Measurements from ENCODE around the gene LRRC7.

Gene LRRC7

DNA sequence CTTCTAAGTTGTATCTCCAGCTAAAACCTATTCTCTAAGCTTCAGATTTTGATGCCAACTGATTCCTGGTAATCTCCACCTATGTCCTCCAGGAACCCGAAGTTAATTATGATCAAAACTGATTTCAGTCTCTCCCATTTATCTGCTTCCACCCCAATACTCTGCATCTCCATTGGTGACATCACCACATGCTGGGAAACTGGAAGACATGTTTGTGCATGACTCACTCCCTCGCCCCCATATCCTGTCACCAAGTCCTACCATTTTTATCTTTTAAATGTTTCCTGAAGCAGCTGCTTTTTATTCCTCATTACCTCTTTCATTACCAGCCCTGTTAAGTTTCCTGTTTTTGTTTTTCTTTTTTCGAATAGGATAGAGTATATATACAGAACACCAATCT lies 409.2 kb downstream of the LRRC7 start:
- DNase-seq (ENCODE audit: low read depth) = no peak

DNA sequence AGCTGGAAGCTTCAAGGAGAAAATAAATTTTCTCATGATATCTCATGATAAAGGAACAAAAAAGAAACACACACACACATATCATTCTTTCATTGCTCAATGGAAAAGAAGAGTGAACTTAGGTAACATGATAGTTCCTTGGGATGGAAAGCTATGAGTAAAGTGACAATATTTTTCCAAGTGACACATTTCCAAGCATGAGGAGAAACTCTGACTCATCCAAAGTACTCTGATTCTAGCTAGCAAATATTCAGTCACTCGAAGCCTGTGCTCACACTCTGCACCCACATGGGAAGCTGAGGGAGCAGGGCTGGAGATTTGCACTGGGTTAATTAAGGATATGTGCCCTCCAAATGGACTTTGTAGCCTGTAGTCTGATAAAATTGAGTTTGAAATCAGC lies 415.3 kb downstream of the LRRC7 start:
- DNase-seq (ENCODE audit: low read depth) = no peak

DNA sequence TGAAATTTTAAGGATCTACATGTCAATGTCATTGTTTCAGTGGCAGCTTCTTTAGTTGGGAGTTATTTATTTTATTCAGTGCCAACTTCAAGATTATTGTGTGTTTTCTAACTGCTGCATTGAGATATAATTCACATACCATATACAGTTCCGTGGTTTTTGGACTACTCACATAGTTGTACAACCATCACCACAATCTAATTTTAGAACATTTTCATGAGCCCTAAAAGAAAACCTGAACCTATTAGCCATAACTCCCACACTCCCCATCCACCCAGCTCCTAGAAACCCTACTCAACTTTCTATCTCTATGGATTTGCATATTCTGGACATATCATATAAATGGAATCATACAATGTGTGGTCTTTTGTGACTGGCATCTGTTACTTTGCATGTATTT lies 417.7 kb downstream of the LRRC7 start:
- no peak for DNase-seq (ENCODE audit: low read depth)

DNA sequence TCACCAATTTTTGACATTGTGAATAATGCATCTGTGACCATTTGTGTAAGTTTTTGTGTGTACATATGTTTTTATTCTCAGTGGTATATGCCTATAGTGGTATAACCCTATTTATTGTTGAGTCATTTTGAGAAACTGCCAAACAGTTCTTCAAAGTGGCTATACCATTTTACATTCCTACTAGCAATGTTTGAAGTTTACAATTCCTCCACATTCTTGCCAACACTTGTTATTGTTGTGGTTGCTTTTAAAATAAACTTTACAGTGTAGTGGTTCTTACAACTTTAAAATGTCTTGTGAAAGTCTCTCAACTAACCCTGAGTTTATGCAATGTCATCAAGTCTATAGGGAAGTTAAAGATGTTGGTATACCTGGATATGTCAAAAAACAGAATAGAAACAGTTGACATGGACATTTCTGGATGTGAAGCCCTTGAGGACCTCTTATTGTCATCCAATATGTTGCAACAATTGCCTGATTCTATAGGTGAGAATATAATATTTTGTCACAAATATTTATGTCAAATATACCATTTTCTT lies 418.2 kb downstream of the LRRC7 start:
- no peak for DNase-seq (ENCODE audit: low read depth)

DNA sequence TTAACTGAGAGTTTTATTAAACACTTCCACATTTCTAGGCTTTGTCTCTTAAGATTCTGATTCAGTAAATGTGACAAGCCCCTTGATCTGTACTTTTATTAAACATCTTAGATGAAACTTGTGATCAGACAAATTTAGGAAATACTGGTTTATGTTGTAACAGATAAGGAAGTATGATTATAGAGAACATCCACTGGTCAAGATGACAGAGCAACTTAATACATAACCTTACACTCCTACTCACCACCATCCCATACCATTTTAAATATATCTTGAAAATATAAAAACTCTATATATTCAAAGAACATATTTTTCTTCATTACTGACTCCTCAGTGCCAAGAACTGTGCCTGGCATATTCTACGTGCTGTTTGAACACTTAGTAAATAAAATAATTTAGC lies 420.2 kb downstream of the LRRC7 start:
- DNase-seq (ENCODE audit: low read depth) = no peak

DNA sequence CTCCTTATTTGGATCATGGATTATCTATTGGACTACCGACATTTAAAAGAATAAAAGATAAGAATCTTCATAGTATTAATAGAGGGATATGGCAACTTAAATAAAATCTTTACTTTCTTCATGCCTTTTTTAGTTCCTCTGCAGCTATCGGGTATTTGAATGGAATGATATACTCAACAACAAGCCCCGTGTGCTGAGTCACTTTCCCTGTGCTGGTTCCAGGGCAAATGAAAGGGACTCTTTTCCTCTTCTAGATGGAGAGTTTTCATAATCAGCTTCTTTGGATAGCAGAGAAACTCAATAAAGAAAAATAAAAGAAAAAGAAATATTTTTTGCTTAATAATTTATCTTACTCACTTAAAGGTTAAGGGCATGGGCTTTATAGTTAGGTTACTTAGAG lies 423.9 kb downstream of the LRRC7 start:
- DNase-seq (ENCODE audit: low read depth) = no peak

DNA sequence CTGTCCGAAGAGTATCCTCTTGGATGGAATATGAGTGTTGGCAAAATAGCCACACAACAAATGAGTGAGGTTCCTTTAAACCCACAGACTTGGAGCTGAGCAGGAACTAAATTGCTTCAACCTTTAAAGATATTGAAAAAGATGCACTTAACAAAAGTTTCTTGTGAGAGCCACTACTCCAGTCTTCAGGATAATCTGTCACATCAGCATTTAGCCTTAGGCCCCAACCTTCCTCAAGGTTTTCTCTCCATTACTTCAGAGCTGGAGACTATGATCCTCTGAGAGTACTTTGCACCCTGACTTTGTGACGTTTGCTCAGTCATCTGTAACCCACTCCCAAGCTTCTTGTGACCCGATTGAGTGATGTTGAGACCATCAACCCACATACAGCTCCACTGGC lies 424.9 kb downstream of the LRRC7 start:
- no peak for DNase-seq (ENCODE audit: low read depth)

DNA sequence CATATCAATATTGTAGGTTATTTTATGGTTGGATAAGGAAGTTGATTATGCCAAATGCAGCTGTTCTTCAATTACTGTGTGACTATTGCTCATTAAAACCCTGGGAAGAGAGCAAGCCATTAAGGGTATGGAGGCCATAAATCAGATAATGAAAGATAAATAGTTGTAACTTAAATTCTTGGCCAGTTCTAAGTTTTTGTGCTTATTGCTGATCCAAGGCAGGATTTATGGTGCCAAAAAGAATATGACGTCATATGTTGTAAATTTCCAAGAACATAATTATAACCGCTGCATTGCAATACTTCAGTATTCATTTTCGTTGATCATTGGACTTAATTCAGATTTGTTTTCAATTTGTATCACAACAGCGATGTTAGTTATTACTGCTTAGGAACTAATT lies 426.1 kb downstream of the LRRC7 start:
- no peak for DNase-seq (ENCODE audit: low read depth)

DNA sequence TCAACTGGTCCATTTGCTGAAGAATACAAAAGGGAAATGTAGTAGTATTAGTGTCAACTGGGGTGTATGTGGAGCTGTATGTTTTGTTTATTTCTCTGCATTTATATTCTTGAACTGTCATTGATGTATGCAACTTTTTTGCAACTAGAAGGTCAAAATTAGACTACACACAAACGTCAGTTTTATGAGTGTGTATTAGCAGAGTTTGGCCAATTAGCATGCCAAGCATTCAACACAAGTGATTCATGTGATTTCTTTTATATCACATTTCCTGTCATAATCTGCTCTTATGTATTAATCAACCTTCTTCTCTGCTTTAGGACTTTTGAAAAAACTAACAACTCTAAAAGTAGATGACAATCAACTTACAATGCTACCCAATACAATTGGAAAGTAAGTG lies 426.5 kb downstream of the LRRC7 start:
- no peak for DNase-seq (ENCODE audit: low read depth)

DNA sequence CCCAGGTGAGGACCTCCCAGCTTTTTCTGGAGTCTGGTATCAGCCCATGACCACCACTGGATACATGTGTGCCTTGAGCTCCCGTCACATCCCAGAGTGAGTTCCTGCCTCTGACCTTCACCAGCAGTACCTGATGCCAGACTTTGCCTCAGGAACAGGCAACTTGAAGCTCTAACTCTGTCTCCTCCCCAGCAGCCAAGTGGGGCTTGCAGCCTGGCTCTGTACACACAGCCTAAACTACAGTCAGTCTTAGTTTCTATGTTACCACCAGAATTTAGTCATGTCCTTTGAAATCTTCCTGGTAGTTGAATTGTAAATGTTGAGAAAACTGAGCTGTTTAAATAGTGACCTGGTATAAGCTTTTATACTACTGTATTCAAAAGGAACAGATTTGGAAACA lies 431.1 kb downstream of the LRRC7 start:
- DNase-seq (ENCODE audit: low read depth) = no peak

DNA sequence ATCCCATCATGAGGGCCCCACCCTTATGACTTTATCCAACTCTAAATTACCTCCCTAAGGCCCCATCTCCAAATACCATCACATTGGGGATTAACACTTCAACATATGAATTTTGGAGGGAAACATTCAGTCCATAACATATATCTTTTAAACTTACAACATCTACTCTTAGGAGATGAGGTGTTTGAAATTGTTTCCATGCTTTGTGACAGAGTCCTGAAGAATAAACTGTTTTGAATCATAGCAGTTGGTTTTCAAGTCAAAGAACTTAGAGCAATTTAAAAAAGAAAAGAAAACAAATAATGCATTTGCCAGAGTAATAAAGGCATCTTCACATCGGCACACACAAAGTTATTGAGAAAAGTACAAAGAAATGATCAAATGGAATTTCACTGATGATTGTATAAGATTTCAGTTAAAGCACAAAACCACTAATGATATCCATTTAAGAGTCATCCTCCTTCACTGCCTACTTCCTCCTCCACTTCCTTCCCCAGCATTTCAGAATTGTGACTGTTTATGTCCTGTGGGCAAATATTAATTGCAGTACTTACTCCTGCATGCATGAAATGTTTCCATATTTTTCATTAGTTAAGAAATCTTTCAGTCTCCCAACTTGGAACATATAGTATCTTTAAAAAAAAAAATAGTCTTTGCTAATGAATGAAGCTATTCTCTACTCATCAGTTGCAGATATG lies 435.6 kb downstream of the LRRC7 start:
- no peak for DNase-seq (ENCODE audit: low read depth)

DNA sequence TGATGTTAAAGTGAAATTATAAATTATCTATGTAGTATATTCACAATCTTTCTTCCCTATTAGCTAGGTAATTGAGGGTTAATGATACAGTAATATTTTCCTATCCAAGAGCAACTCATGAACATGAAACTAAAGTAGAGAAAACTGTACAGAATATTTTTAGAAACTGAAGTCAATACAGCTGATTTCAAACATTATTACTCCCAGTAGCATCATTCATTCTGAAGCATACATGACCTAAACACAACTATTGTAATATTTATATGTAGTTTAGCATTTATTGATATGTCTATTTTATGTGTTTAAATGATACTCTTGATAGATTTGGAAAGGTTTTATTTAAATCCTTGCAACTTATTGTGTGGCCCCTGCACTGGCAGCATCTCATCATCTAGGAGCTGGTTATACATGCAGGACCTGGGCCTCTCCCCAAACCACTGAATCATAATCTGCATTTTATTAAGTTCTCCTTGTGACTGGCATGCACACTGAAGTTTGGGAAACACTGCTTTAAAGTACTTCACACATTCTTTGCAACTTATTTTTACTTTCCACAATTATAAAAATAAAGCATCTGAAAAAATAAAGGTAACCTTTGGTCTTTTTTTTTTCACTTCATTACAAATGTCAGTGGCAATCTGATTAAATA lies 437.8 kb downstream of the LRRC7 start:
- no peak for DNase-seq (ENCODE audit: low read depth)

DNA sequence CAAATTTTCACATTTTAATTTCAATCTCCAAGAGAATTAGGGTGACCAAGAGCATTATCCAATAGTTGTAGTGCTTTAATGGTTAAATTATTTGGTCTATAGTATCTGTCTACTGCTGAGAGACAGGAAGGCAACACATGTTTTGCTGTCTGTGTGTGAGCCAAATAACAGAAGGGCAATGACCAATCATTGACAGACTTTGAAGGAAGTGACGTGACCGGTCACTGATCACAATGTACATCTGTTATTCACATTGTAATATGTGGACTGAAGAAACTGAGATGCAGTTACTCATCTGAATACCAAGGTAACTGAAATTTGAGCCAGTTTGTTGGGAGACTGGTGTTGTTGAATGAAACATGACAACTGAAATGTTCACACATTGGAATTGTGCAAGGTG lies 440.9 kb downstream of the LRRC7 start:
- no peak for DNase-seq (ENCODE audit: low read depth)

DNA sequence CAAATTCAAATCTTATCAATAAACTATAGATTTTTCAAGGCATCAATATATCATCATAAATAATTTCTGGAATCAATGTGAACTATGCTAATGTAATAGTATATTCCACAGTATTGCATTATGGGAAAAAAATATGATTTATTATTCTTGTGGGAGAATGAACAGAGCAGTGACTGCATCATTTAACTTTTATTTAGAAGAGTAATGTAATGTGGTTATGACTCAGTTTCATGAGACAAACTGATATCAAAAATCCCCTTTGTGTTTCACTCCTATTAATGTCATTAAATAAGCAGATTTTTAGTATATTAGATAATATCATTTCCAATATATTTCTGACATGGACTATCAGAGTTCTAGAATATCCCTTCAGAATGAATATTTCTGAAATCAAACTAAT lies 450.0 kb downstream of the LRRC7 start:
- no peak for DNase-seq (ENCODE audit: low read depth)

DNA sequence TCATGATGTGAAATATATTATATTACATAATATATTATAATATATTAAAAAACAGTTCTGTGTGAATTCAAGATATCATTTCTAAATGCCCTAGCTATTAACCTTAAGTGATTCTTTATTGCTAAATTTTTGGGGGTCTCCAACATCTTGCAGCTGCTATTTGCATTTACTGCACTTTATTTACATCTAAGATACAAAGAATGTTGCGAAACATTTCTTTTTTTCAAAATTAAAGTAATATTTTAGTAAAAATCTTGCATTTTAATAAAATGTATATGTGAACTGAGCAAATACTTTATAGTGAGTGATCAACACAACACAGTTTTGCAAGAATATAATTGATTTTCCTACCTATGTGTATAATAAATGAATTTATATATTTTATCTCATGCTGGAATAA lies 456.6 kb downstream of the LRRC7 start:
- DNase-seq (ENCODE audit: low read depth) = no peak

DNA sequence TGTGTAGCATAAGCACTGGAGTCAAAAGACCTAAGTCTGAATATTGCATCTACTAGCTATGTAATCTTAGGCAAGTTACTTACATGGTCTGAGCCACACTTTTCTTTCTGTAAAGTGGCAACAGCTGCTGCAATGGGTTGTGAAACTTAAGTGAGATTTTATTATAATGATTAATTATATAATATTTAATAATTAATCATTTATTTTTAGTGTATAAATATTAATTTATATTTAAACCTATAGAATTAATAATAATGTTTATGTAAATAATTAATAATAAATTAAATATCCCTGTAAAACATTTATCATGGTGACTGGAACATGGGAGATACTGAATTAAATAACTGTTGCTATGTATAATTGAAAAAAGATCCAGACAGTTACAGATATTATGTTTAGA lies 457.3 kb downstream of the LRRC7 start:
- no peak for DNase-seq (ENCODE audit: low read depth)

DNA sequence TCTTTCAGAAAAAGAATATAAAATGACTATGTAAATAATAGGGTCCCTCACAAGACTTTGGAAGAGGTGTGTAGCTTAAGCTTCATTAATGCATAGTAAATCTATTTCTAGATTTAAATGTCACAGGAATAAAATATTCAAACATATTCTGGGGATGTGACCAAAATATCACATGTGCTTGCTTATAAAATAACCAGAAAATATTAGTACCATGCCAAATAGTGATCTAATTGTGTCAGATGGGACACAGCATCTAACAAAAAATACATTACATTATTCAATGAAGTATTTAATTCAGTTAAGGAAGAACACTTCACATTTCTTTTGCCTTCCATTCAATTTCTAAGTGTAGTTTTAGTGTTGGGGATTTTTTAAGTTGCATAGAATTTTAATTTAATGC lies 458.1 kb downstream of the LRRC7 start:
- no peak for DNase-seq (ENCODE audit: low read depth)

DNA sequence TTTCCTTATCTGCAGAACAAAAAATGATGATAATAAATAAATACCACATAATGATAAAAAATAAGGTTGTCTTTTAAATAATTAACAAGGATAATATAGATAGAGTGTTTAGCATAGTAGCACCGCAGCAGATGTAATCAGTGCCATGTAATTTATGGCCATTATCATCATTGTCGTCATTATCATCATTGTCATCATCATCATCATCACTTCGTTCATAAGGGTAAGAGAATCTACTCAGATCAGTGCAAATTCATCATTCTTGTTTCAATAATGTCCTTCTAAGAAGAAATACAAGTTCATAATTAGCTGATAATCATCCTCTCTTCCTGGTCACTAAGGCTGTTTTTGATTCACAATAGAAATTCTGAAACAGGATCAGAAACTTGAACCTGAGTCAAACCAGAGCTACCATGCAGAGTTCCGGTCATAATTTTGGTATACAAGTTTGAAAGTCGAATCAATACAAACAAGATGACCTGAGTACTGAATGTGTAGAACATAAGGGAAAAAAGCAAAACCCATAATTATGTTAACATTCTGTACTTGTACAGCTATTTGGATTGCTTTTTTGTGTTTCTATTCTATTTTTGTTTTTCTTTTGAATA lies 465.6 kb downstream of the LRRC7 start:
- DNase-seq (ENCODE audit: low read depth) = no peak

DNA sequence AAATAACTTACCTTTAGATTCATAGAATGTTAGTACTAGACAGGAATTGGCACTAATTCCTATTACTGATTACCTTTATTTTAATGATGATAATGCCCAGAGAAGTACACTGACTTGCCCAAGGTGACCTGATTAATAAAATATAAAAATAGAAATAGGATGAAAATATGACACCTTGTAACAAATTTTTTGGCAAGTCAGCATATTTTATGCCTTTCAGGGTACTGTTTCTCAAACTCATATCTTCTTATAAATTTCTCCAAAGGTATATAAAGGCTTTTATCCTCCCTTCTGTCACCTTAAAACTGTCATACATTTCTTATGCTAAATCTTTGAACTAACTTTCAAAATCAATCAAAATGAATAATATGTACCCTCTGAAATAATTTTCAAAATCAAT lies 466.2 kb downstream of the LRRC7 start:
- no peak for DNase-seq (ENCODE audit: low read depth)

DNA sequence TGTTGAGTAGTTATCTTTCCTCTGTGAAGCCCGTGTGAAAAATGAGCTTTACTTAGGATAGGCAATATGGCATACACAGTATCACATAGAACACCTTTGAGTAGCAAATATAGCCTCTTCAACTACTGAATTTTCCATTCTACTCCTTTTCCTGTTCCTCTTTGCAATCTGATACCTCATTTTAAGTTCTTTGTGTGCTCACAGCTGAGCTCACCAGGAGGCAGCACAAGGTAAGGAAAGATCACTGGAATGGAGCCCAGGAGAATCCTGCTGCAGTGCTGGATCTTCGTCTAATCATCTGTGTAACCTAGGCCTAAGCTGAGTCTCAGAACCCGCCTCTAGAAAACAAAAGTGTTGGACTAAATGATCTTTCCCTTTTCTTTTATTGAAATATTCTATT lies 466.7 kb downstream of the LRRC7 start:
- no peak for DNase-seq (ENCODE audit: low read depth)

DNA sequence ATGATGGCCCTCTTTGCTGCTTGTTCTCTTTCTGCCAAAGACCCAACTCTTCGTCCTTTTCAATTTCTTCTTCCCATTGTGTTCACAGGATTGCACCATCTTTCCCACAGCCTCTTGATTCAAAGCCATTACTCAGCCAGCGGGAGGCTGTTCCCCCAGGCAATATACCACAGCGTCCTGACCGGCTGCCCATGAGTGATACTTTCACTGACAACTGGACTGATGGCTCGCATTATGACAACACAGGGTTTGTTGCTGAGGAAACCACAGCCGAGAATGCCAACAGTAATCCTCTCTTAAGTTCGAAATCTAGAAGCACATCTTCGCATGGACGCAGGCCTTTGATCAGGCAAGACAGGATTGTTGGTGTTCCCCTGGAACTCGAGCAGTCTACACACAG lies 470.3 kb downstream of the LRRC7 start:
- no peak for DNase-seq (ENCODE audit: low read depth)

DNA sequence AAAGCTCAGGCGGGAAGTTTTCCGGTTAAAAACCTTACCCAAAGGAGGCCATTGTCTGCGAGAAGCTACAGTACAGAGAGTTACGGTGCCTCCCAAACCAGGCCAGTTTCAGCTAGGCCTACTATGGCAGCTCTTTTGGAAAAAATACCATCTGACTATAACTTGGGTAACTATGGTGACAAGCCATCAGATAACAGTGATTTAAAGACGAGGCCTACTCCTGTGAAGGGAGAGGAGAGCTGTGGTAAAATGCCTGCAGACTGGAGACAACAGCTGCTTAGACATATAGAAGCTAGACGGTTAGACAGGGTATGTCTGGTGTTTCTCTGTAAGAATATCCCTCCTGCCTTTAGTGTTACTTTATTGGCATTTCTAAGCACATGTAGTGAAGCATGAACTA lies 471.8 kb downstream of the LRRC7 start:
- DNase-seq (ENCODE audit: low read depth) = no peak

DNA sequence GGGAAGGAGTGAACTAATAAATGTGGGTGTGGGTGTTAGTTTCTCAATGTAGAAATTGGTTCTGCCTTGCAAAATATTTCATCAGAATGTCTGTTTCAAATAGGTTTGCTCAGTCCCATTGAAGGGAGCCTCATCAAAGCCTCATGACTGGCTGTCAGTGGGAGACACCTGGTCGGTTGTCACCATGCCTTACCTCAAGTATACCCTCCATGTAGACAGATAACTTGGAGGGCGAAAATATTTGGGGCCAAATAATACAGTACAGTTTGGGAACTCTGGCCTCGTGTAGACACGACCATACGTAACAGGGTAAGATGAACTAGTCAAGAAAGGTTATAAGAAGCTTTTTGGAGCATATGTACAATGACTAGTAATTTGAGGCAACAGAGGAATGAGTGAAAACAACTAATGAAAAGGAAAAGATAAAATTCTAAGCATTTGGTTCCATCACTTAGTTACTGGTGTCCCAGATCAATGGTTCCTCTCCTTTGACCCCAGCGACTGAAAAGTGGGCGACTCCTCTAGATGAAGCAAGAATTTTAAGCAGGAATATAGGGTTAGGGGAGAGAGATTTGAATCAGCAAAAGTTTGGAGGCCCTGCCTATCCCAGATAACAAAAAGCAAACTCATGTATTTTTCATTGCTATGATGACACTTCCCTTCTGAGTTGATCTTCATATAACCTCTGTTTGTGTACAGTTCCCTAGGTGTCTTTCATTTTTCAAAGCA lies 473.8 kb downstream of the LRRC7 start:
- DNase-seq (ENCODE audit: low read depth) = no peak

Data from activated T-cell treated with anti-CD3 and anti-CD28 coated beads for 24 hours (primary cell).